ENCODE data around the gene DOCK9.

Gene DOCK9

GRCh38 chr13:98786023-98786422 lies 191.8 kb downstream of the DOCK9 start:
- DNase-seq (ENCODE audit: insufficient read length, low spot score), result no peak
- TF ChIP-seq POLR2A (IDR thresholded peaks at IDR 0.05; ENCODE audit: low read depth, low read length), result no peak
- no peak for TF ChIP-seq POLR2AphosphoS5 (IDR thresholded peaks at IDR 0.05; ENCODE audit: low read depth, low read length)
- no peak for TF ChIP-seq SPI1 (IDR thresholded peaks at IDR 0.05; ENCODE audit: low read depth, low read length)
- FAIRE-seq, result no peak

- no peak for TF ChIP-seq POLR2AphosphoS5 (IDR thresholded peaks at IDR 0.05; ENCODE audit: low read depth, low read length)
- no peak for TF ChIP-seq PAX5 (IDR thresholded peaks at IDR 0.05; ENCODE audit: insufficient read depth, low read length, severe bottlenecking)
- no peak for TF ChIP-seq POU2F2 (IDR thresholded peaks at IDR 0.05; ENCODE audit: low read depth, low read length)
- TF ChIP-seq SPI1 (IDR thresholded peaks at IDR 0.05; ENCODE audit: low read depth, low read length), result no peak
- no peak for TF ChIP-seq POLR2A (IDR thresholded peaks at IDR 0.05; ENCODE audit: low read depth, low read length)
- no peak for TF ChIP-seq TAF1 (IDR thresholded peaks at IDR 0.05; ENCODE audit: low read depth, low read length)
- DNase-seq (ENCODE audit: insufficient read length, low spot score) (no peak), FAIRE-seq (no peak)
Measured at GRCh38 chr13:98785405-98785804, 192.5 kb downstream of the DOCK9 start.

- DNase-seq (ENCODE audit: insufficient read length, low spot score) (no peak), FAIRE-seq (no peak)
- no peak for TF ChIP-seq POU2F2 (IDR thresholded peaks at IDR 0.05; ENCODE audit: low read depth, low read length)
- no peak for TF ChIP-seq POLR2A (IDR thresholded peaks at IDR 0.05; ENCODE audit: low read depth, low read length)
- no peak for TF ChIP-seq TAF1 (IDR thresholded peaks at IDR 0.05; ENCODE audit: low read depth, low read length)
- no peak for TF ChIP-seq SPI1 (IDR thresholded peaks at IDR 0.05; ENCODE audit: low read depth, low read length)
- no peak for TF ChIP-seq PAX5 (IDR thresholded peaks at IDR 0.05; ENCODE audit: insufficient read depth, low read length, severe bottlenecking)
- no peak for TF ChIP-seq POLR2AphosphoS5 (IDR thresholded peaks at IDR 0.05; ENCODE audit: low read depth, low read length)
Measured at GRCh38 chr13:98784666-98785065, 193.2 kb downstream of the DOCK9 start.

GRCh38 chr13:98783856-98784478 lies 193.9 kb downstream of the DOCK9 start:
- TF ChIP-seq POLR2AphosphoS5 (IDR thresholded peaks at IDR 0.05; ENCODE audit: low read depth, low read length) (no peak), POU2F2 (IDR thresholded peaks at IDR 0.05; ENCODE audit: low read depth, low read length) (no peak), TAF1 (IDR thresholded peaks at IDR 0.05; ENCODE audit: low read depth, low read length) (no peak), SPI1 (IDR thresholded peaks at IDR 0.05; ENCODE audit: low read depth, low read length) (no peak), PAX5 (IDR thresholded peaks at IDR 0.05; ENCODE audit: insufficient read depth, low read length, severe bottlenecking) (no peak), POLR2A (IDR thresholded peaks at IDR 0.05; ENCODE audit: low read depth, low read length) (no peak)
- FAIRE-seq, result no peak
- DNase-seq (ENCODE audit: insufficient read length, low spot score), result no peak

- FAIRE-seq (no peak), DNase-seq (ENCODE audit: insufficient read length, low spot score) (no peak)
- TF ChIP-seq POLR2AphosphoS5 (IDR thresholded peaks at IDR 0.05; ENCODE audit: low read depth, low read length) (no peak), POLR2A (IDR thresholded peaks at IDR 0.05; ENCODE audit: low read depth, low read length) (no peak), TAF1 (IDR thresholded peaks at IDR 0.05; ENCODE audit: low read depth, low read length) (no peak), PAX5 (IDR thresholded peaks at IDR 0.05; ENCODE audit: insufficient read depth, low read length, severe bottlenecking) (no peak), POU2F2 (IDR thresholded peaks at IDR 0.05; ENCODE audit: low read depth, low read length) (no peak), SPI1 (IDR thresholded peaks at IDR 0.05; ENCODE audit: low read depth, low read length) (no peak)
Measured at GRCh38 chr13:98782654-98783053, 195.2 kb downstream of the DOCK9 start.

DNA sequence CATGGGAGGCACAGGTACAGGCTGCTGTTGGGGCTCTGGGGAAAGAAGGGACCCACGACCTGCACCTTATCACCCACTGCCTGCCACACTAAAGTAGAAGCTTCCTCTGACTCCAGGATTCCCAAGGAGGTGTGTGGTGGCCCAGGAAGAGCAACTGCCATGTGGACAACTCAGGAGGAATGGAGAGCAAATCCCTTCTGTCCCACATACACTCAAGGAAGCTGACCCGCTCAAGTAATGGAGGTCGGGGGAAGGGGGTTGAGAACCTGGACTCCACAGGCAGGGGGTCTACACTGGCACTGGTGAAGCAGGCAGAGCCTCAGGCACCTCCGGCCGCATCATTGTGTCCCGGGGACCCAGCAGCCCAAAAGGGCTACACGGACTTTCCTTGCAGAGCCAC lies 196.0 kb downstream of the DOCK9 start:
- DNase-seq (ENCODE audit: insufficient read length, low spot score), result no peak
- TF ChIP-seq POU2F2 (IDR thresholded peaks at IDR 0.05; ENCODE audit: low read depth, low read length), result no peak
- no peak for TF ChIP-seq POLR2AphosphoS5 (IDR thresholded peaks at IDR 0.05; ENCODE audit: low read depth, low read length)
- TF ChIP-seq TAF1 (IDR thresholded peaks at IDR 0.05; ENCODE audit: low read depth, low read length), result no peak
- no peak for TF ChIP-seq POLR2A (IDR thresholded peaks at IDR 0.05; ENCODE audit: low read depth, low read length)
- no peak for TF ChIP-seq SPI1 (IDR thresholded peaks at IDR 0.05; ENCODE audit: low read depth, low read length)
- TF ChIP-seq PAX5 (IDR thresholded peaks at IDR 0.05; ENCODE audit: insufficient read depth, low read length, severe bottlenecking), result no peak
- no peak for FAIRE-seq

- FAIRE-seq, result no peak
- TF ChIP-seq PAX5 (IDR thresholded peaks at IDR 0.05; ENCODE audit: insufficient read depth, low read length, severe bottlenecking) (no peak), POLR2AphosphoS5 (IDR thresholded peaks at IDR 0.05; ENCODE audit: low read depth, low read length) (no peak), POLR2A (IDR thresholded peaks at IDR 0.05; ENCODE audit: low read depth, low read length) (no peak)
- DNase-seq (ENCODE audit: insufficient read length, low spot score), result no peak
Measured at GRCh38 chr13:98781470-98781869, 196.4 kb downstream of the DOCK9 start.

DNA sequence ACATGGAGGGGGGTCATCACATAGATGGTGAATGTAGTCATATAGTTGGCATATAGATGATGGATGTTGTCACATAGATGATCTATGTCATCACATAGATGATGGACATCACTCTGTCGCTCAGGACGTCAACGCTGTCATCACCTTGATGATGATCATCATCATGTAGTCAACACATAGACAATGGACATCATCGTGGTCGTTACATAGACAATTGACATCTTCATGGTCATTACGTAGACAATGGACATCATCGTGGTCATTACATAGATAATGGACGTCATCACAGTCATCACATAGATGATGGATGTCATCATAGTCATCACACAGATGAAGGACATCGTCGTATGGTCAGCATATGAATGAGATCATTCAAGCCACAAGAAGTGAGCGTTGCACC lies 196.8 kb downstream of the DOCK9 start:
- no peak for TF ChIP-seq POLR2AphosphoS5 (IDR thresholded peaks at IDR 0.05; ENCODE audit: low read depth, low read length)
- no peak for TF ChIP-seq POLR2A (IDR thresholded peaks at IDR 0.05; ENCODE audit: low read depth, low read length)
- TF ChIP-seq TAF1 (IDR thresholded peaks at IDR 0.05; ENCODE audit: low read depth, low read length), result no peak
- TF ChIP-seq SPI1 (IDR thresholded peaks at IDR 0.05; ENCODE audit: low read depth, low read length), result no peak
- TF ChIP-seq PAX5 (IDR thresholded peaks at IDR 0.05; ENCODE audit: insufficient read depth, low read length, severe bottlenecking), result no peak
- no peak for TF ChIP-seq POU2F2 (IDR thresholded peaks at IDR 0.05; ENCODE audit: low read depth, low read length)
- peak; percentile 55 for FAIRE-seq
- DNase-seq (ENCODE audit: insufficient read length, low spot score), result no peak

DNA sequence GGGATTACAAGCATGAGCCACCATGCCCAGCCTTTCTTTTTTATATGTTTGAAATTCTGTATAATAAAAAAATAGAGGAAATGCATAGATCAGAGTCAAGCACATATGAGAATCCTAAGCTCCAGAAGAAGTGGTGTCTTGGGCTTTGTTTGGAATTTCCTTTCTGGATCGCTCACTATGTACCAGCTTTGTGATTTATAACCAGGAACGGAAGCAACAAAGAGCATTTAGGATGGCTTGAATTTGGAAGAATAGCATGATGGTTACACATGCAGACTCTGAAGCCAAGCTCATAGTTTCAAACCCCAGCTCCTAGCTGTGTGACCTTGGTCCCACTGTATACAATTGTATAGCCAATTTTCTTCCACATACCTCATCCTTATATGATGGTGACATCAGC lies 197.4 kb downstream of the DOCK9 start:
- no peak for DNase-seq (ENCODE audit: insufficient read length, low spot score)
- TF ChIP-seq TAF1 (IDR thresholded peaks at IDR 0.05; ENCODE audit: low read depth, low read length), result no peak
- no peak for TF ChIP-seq POU2F2 (IDR thresholded peaks at IDR 0.05; ENCODE audit: low read depth, low read length)
- TF ChIP-seq PAX5 (IDR thresholded peaks at IDR 0.05; ENCODE audit: insufficient read depth, low read length, severe bottlenecking), result no peak
- no peak for TF ChIP-seq POLR2A (IDR thresholded peaks at IDR 0.05; ENCODE audit: low read depth, low read length)
- TF ChIP-seq SPI1 (IDR thresholded peaks at IDR 0.05; ENCODE audit: low read depth, low read length), result no peak
- TF ChIP-seq POLR2AphosphoS5 (IDR thresholded peaks at IDR 0.05; ENCODE audit: low read depth, low read length), result no peak
- no peak for FAIRE-seq

DNA sequence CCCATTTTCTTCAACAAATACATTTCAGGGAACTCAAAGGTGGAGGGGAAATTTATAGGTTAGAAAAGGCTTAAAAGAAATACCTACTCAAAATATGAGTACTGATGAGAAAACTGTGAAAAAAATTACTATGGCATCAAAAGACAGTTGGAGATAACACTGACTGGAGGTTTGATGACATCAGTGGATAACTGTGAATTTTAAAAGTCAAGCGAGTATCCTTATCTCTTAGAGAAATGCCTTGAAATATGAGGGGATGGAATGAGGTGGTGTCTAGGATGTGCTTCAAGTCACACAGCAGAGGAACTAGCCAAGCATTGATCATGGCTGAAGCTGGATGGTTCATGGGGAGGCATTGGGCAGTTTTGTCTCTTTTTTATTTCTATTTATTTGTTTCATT lies 198.2 kb downstream of the DOCK9 start:
- FAIRE-seq (no peak), DNase-seq (ENCODE audit: insufficient read length, low spot score) (no peak)
- no peak for TF ChIP-seq POLR2A (IDR thresholded peaks at IDR 0.05; ENCODE audit: low read depth, low read length)
- TF ChIP-seq TAF1 (IDR thresholded peaks at IDR 0.05; ENCODE audit: low read depth, low read length), result no peak
